NCI-H1436 treated with DMSO at 0.1 percent for 48 hours (cell line): Measurements from ENCODE around the gene OR2A42.
"Not testable (repeated sequence)": the region's sequence is repeated elsewhere in the genome, so short reads cannot be mapped to it uniquely, and the experiment has no call there.

ENCODE experiments used
- DNase-seq: peaks from one replicate; lab custom pipeline; 2025; lab: John Stamatoyannopoulos, UW

The OR2A42 gene

GRCh38 chr7:144239365-144239764, at the start of gene OR2A42:
OR2A42 (minus strand) TSS chr7:144239605; CDS start chr7:144232843, 6,762 bp downstream.
- DNase-seq = not testable (repeated sequence)

GRCh38 chr7:144287171-144287784, 47.9 kb upstream of the OR2A42 start:
- not testable (repeated sequence) for DNase-seq

GRCh38 chr7:144283716-144284115, 44.3 kb upstream of the OR2A42 start:
- not testable (repeated sequence) for DNase-seq

GRCh38 chr7:144282490-144282889, 43.1 kb upstream of the OR2A42 start:
- DNase-seq = not testable (repeated sequence)

- not testable (repeated sequence) for DNase-seq
These were observed 42.6 kb upstream of the OR2A42 start for GRCh38 chr7:144281981-144282380.

- not testable (repeated sequence) for DNase-seq
These were observed 40.6 kb upstream of the OR2A42 start for GRCh38 chr7:144280010-144280409.

GRCh38 chr7:144275281-144275680, 35.9 kb upstream of the OR2A42 start:
- not testable (repeated sequence) for DNase-seq

GRCh38 chr7:144269188-144269587, 29.8 kb upstream of the OR2A42 start, which contains the start of gene CTAGE8:
CTAGE8 (minus strand) TSS chr7:144269288; CDS start chr7:144269250, 38 bp downstream.
- DNase-seq = not testable (repeated sequence)

- DNase-seq = not testable (repeated sequence)
These were observed 25.3 kb upstream of the OR2A42 start, which contains the start of gene OR2A7 for GRCh38 chr7:144264692-144265091. OR2A7 (minus strand) TSS chr7:144264792; CDS start chr7:144259628, 5,164 bp downstream.

GRCh38 chr7:144262128-144262527, 22.7 kb upstream of the OR2A42 start:
- not testable (repeated sequence) for DNase-seq

GRCh38 chr7:144259067-144259466, 19.7 kb upstream of the OR2A42 start:
- DNase-seq = not testable (repeated sequence)

GRCh38 chr7:144256112-144256511, 16.7 kb upstream of the OR2A42 start:
- DNase-seq = no peak

GRCh38 chr7:144255471-144255897, 16.1 kb upstream of the OR2A42 start:
- no peak for DNase-seq

- DNase-seq = not testable (repeated sequence)
These were observed 12.9 kb upstream of the OR2A42 start for GRCh38 chr7:144252307-144252706.

- not testable (repeated sequence) for DNase-seq
These were observed 8.4 kb upstream of the OR2A42 start for GRCh38 chr7:144247674-144248330.

GRCh38 chr7:144246967-144247366, 7.6 kb upstream of the OR2A42 start:
- not testable (repeated sequence) for DNase-seq

- not testable (repeated sequence) for DNase-seq
These were observed 6.0 kb upstream of the OR2A42 start for GRCh38 chr7:144245372-144245771.

GRCh38 chr7:144238530-144239082, 799 bp downstream of the OR2A42 start:
- not testable (repeated sequence) for DNase-seq

- DNase-seq = not testable (repeated sequence)
These were observed 6.4 kb downstream of the OR2A42 start for GRCh38 chr7:144233039-144233438.

- DNase-seq = not testable (repeated sequence)
These were observed 8.4 kb downstream of the OR2A42 start for GRCh38 chr7:144231027-144231426.

- not testable (repeated sequence) for DNase-seq
These were observed 10.6 kb downstream of the OR2A42 start for GRCh38 chr7:144228810-144229209.

GRCh38 chr7:144226866-144227265, 12.5 kb downstream of the OR2A42 start:
- not testable (repeated sequence) for DNase-seq

- not testable (repeated sequence) for DNase-seq
These were observed 15.7 kb downstream of the OR2A42 start for GRCh38 chr7:144223675-144224074.
